Ishikawa (cell line): ENCODE data around the gene C11orf24.

Experiments used
- CEBPB ChIP-seq: IDR thresholded peaks from 2 replicates; pipeline ENCODE4 v1.6.1; 2012
- CREB1 ChIP-seq: IDR thresholded peaks from 2 replicates; pipeline ENCODE4 v1.6.1; 2012; ENCODE audit warnings: low read depth
- EP300 ChIP-seq: IDR thresholded peaks from 2 replicates; pipeline ENCODE4 v1.6.1; 2012; ENCODE audit warnings: borderline replicate concordance
- FOXM1 ChIP-seq: IDR thresholded peaks from 2 replicates; pipeline ENCODE4 v1.6.1; 2012; ENCODE audit warnings: low read depth, borderline replicate concordance
- NFIC ChIP-seq: IDR thresholded peaks from 2 replicates; pipeline ENCODE4 v1.6.1; 2012
- RAD21 ChIP-seq: IDR thresholded peaks from 2 replicates; pipeline ENCODE4 v1.6.1; 2012; ENCODE audit warnings: low read depth
- TAF1 ChIP-seq: IDR thresholded peaks from 2 replicates; pipeline ENCODE4 v1.6.1; 2012; ENCODE audit warnings: low read depth, mild to moderate bottlenecking
- TCF12 ChIP-seq: IDR thresholded peaks from 2 replicates; pipeline ENCODE4 v1.6.1; 2012; ENCODE audit warnings: low read depth
- TEAD4 ChIP-seq: IDR thresholded peaks from 2 replicates; pipeline ENCODE4 v1.6.1; 2012
- YY1 ChIP-seq: IDR thresholded peaks from 2 replicates; pipeline ENCODE4 v1.6.1; 2012; ENCODE audit warnings: low read depth
- ZBTB7A ChIP-seq: IDR thresholded peaks from 2 replicates; pipeline ENCODE4 v1.6.1; 2012; ENCODE audit warnings: low read depth
- TF ChIP-seq, protein P1 (sequence below): IDR thresholded peaks from 2 replicates; pipeline ENCODE4 v1.6.1; 2012; ENCODE audit warnings: low read depth, mild to moderate bottlenecking
- TF ChIP-seq, protein P2 (sequence below): IDR thresholded peaks from 2 replicates; pipeline ENCODE4 v1.6.1; 2012
- TF ChIP-seq, protein P3 (sequence below): IDR thresholded peaks from 2 replicates; pipeline ENCODE4 v1.6.1; 2012

DNA sequence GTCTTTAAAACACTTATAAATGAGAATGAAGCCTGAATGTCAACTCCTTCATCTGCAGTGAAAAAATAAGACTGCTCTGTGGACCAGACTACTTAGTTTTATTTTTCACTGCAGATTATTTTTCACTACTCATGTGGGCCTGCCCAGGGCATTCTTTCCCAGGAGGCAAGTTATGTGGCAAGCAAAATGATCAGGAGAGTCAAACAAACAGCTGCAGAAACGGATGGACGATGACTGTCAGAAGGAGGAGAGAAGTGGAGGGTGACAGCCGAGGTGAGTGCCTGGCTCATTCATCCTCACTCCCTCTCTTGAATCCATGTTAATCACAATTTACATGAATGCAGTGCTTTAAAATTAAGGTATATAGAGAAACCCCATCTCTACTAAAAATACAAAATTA lies 34.9 kb upstream of the C11orf24 start:
- TF ChIP-seq RAD21 (no peak), EP300 (no peak), TAF1 (no peak), ZBTB7A (no peak), FOXM1 (no peak), CEBPB (no peak), YY1 (no peak), CREB1 (no peak), NFIC (no peak), TEAD4 (no peak), TCF12 (no peak)
- TF ChIP-seq, protein P1, sequence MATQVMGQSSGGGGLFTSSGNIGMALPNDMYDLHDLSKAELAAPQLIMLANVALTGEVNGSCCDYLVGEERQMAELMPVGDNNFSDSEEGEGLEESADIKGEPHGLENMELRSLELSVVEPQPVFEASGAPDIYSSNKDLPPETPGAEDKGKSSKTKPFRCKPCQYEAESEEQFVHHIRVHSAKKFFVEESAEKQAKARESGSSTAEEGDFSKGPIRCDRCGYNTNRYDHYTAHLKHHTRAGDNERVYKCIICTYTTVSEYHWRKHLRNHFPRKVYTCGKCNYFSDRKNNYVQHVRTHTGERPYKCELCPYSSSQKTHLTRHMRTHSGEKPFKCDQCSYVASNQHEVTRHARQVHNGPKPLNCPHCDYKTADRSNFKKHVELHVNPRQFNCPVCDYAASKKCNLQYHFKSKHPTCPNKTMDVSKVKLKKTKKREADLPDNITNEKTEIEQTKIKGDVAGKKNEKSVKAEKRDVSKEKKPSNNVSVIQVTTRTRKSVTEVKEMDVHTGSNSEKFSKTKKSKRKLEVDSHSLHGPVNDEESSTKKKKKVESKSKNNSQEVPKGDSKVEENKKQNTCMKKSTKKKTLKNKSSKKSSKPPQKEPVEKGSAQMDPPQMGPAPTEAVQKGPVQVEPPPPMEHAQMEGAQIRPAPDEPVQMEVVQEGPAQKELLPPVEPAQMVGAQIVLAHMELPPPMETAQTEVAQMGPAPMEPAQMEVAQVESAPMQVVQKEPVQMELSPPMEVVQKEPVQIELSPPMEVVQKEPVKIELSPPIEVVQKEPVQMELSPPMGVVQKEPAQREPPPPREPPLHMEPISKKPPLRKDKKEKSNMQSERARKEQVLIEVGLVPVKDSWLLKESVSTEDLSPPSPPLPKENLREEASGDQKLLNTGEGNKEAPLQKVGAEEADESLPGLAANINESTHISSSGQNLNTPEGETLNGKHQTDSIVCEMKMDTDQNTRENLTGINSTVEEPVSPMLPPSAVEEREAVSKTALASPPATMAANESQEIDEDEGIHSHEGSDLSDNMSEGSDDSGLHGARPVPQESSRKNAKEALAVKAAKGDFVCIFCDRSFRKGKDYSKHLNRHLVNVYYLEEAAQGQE, result no peak
- TF ChIP-seq, protein P2, sequence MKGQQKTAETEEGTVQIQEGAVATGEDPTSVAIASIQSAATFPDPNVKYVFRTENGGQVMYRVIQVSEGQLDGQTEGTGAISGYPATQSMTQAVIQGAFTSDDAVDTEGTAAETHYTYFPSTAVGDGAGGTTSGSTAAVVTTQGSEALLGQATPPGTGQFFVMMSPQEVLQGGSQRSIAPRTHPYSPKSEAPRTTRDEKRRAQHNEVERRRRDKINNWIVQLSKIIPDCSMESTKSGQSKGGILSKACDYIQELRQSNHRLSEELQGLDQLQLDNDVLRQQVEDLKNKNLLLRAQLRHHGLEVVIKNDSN, result no peak
- TF ChIP-seq, protein P3, sequence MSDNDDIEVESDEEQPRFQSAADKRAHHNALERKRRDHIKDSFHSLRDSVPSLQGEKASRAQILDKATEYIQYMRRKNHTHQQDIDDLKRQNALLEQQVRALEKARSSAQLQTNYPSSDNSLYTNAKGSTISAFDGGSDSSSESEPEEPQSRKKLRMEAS, result no peak
